Measurements from ENCODE around the gene PYDC2.

- TF ChIP-seq POLR2A (IDR thresholded peaks at IDR 0.05) (no peak), CTCF (IDR thresholded peaks at IDR 0.05) (no peak)
Observed at GRCh38 chr3:191425322-191425734, 35.6 kb upstream of the PYDC2 start.

All from adrenal gland (tissue), 5 donors.